NCI-H2171 (cell line): ENCODE results near the gene C5.
A peak's percentile ranks its signal among the peaks of the same experiment; 100 is the strongest.

ENCODE experiments used
- DNase-seq: peaks from one replicate; lab custom pipeline; 2025; lab: John Stamatoyannopoulos, UW

C5 gene

GRCh38 chr9:120941046-120941770 is 108.9 kb downstream of the C5 start:
- DNase-seq: no peak

DNA sequence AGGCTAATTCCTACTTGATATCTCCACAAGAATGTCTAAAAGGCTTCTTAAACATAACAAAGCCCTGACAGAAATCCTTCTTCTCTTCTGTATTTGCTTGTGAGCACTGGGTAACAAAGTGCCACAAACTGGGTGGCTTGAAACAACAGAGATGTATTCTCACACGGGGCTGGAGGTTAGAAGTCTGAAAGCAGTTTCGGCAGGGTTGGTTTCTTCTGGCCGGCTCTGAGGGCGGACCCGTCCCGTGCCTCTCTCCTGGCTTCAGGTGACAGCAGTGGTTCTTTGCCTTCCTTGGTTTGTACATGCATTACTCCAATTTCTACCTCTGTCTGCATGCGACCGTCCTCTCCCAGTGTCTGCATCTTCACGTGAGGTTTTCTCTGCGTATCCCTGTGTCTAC is 109.5 kb downstream of the C5 start:
- no peak for DNase-seq

DNA sequence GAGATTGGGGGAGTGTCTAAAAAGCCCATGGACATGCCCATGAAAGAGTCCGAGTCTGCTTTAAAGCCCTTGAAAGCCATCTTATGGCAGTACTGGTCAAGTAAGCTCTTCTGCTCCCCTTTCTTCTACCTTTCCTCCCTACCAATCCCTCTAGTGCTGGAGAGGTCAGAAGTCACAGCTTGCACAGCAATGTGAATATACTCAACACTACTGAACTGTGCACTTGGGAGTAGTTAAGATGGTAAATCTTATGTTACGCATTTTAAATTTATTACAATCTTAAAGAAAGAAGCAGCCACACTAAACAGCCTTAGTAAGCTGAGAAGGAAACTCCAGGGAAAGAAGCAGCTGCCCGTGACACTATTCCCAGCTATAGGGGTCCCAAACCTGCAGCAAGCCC is 111.2 kb downstream of the C5 start:
- DNase-seq: no peak

DNA sequence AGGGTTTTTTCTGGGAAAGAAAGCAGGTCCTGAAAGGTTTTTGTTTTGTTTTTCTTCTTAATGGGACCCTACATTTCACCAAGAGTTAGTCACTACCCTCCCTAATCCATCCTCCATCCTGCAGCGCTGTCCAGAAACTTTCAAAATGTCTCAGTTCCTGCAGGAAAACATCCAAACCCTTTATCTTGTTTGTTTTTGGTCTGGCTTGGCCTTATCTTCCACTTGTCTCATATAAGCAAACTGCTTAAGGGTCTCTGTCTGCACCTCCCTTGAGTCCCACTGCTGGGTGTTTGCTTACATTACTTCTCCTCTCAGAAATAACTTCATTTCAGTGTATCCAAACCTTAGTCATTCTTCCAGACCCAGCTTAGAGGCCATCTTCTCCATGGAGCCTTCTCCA is 112.5 kb downstream of the C5 start:
- DNase-seq: no peak

DNA sequence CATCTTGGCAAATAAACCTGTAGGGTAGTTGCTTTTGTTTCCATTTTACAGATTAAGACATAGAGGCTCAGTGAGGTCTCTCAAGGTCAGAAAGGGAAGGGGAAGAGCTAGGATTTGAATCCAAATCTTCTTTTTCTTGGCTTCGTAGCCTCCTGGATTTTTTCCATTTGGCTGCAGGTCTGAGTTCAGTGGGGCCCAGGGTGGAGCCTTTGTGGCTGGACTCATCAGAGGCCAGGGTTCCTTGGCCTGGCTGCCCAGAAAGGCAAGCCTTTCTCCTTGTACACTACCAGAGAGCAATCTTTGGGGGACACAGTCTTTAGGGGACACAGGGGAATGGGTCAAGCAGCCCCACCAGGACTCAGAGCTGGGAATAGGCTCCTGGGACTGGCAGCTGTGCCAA is 112.9 kb downstream of the C5 start:
- no peak for DNase-seq

DNA sequence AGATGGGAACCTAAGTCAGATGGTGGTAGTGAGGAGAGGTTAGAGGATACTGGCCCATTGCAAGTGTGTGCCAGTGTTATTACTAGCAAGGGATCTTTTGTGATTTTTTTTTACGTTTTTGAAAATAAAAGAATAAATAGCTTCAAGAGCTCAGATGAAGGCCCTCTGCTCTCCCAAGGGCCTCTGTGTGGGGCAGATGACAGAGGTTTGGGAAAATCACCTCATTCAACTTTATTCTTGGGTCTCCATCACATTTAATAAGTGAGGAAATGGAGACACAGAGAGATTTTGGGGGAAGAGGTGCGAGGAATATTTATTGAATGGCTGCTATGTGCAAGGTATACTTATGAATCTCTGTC is 113.3 kb downstream of the C5 start:
- no peak for DNase-seq

- peak; percentile 73 for DNase-seq
These were observed 113.9 kb downstream of the C5 start for GRCh38 chr9:120936011-120936763.

- DNase-seq: peak; percentile 76
These were observed 114.7 kb downstream of the C5 start for GRCh38 chr9:120935383-120935857.

GRCh38 chr9:120934281-120934680 is 115.8 kb downstream of the C5 start:
- no peak for DNase-seq

GRCh38 chr9:120933310-120934055 is 116.6 kb downstream of the C5 start:
- DNase-seq: no peak

- no peak for DNase-seq
These were observed 117.8 kb downstream of the C5 start for GRCh38 chr9:120932086-120932823.

DNA sequence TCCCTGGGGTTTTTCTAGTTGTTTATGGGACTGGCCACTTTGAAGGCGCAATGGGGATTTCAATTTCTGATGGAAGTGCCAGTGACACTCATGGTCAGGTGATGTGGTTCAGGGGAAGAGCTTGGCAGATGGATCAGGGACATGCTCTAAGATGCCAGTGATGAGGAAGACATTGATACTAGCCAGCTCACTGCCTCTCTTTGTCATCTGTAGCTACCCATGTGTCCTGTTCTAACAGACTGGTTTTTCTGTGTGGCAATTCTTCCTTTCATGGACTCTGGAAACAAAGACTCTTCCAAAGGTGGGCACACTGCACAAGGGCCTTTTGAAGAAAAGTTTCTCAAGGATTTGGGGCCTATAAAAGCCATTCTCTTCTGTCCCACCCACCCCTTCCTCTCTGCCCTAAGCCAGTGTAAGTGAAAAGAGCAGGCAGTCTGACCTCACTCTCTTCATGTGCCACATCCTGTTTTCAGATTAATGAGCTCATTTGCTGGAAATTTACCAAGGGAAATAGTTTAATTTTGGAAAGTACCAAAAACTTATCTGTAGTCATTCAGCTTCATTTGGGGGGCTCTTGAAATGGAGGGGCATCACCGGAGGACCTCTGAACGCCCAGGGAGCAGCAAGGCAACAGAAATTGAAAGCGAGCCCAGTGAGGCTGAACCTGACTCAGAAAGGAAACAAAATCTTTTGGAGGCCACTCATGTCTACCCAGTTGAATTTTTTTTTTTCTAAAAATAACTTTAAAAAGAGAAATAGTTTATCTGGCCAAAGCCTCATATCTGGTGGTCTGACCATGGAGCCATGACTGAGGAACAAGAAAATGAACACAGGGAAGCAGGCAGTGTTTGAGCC is 118.6 kb downstream of the C5 start:
- no peak for DNase-seq

GRCh38 chr9:120929229-120929791 is 120.8 kb downstream of the C5 start:
- no peak for DNase-seq

- peak; percentile 42 for DNase-seq
These were observed 121.4 kb downstream of the C5 start for GRCh38 chr9:120928483-120929228.

GRCh38 chr9:120928015-120928482 is 122.0 kb downstream of the C5 start:
- DNase-seq: no peak

DNA sequence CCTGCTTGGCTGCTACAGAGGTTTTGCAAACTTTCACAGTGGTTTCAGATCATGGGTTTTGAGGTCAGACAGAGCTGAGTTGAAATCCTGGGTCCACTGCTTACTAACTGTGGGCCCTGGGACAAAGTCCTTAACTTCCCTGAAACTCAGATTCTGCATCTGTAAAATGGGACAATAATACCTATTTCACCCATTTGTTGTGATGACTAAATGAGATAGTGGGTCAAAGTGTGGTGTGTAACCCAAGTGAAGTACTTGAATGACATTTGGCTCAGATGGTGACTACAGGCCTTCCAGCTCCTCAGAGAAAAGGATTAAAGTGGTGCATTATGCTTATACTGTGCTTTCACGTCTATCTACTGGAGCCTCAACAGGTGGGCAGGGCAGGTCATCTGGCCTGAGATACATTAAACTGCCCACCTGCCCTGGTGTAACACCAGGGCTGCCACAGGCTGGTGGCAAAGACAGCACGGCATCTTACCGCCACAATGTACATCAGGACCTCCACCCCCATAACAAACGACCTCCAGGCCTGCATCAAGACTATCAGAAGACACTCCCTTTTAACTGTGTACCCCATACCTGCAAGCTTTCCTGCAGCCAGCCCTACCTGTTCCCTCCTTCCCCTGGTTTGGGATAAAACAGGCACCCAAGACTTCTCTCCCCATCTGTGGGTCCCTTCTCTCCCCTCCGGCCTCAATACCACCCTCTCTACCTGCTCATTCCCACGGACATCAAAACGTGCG is 122.6 kb downstream of the C5 start:
- DNase-seq: no peak

GRCh38 chr9:120926397-120926928 is 123.6 kb downstream of the C5 start, which contains the start of gene TRAF1:
TSS of gene TRAF1 (minus strand) at chr9:120926796. CDS start at chr9:120926075, 721 bp downstream.
- no peak for DNase-seq

DNA sequence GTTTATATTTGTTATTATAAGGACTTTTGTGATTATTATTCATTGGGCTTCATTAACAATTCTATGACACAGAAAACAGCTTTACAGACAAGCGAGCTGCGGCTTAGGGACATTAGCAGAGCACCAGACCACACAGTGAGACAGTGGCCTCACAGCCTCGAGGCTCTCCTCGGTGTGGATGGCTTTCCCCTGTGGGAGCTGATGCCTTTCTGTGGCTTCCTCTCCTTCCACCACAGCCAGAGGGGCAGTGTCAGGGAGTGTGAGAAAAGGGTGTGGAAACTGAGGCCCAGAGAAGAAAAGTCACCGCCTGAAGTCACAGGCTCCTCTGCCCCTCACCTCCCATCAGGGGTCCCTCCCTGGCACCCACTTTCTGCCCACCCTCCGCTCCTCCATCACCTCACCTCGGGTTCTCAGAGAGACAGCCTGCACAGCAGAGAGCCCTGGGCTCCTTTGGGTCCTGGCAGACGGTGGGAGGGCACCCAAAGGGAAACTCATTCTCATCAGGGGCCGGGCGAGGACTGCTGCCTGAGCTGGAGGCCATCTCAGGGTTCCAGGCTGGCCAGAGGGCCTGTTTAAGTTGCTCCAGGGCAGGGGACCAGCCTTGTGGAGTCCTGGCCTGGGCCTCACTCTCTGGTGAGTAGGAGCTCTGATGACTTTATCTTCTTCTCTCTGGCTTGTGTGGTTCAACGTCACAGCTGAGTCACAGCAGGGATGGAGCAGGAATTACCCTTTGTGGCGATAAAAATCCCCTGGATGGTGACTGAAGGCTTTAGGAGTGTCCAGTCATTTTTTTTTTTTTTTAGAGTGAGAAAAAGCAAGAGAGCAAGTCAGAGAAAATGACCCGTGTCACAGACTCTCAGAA is 124.3 kb downstream of the C5 start:
- DNase-seq: no peak
